Measurements from ENCODE around the gene ITPKB.
"Not testable (repeated sequence)": the region's sequence is repeated elsewhere in the genome, so short reads cannot be mapped to it uniquely, and the experiment has no call there.

Gene ITPKB

DNA sequence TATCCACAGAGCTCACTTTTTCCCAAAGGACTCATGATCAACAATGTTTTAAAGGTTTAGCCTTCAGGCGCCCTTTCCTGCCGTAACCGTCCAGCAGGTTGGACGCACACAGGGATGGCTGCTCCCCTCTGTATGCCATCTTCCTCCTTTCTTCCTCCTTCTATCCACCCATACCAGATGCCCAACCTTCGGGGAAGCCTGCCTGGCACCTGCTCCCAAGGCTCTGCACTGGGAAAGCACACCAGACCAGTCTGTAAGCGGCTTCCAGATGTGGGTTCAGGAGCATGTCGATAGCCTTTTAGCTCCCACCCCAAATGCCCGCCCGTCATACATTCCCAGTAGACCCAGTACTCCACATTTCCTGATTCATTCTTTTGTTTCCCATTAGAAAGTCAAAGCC, 137.6 kb downstream of the ITPKB start:
- H3K4me3 ChIP-seq (ENCODE audit: low read depth, low read length) = no peak overlapping the region
- DNase-seq (ENCODE audit: low read depth) = no peak

DNA sequence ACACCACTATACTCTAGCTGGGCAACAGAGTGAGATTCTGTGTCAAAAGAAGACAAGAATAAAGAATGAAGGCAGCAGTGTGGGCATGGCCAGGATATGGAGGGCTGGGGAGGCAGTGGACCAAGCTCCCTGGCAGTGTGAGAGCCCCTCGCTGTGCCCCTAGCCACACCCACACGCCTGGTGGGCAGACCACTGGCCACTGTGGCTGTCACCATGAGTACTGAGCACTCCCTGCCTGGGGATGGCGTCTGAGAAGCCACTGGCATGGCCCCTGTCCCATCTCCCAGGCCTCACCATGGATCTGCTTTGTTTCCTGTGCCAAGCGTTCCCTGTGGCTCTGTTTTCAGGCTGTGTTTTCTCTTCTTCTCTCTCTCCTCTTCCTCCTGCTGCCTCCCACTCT, 138.8 kb downstream of the ITPKB start:
- no peak for DNase-seq (ENCODE audit: low read depth)
- H3K4me3 ChIP-seq (ENCODE audit: low read depth, low read length) = no peak overlapping the region

DNA sequence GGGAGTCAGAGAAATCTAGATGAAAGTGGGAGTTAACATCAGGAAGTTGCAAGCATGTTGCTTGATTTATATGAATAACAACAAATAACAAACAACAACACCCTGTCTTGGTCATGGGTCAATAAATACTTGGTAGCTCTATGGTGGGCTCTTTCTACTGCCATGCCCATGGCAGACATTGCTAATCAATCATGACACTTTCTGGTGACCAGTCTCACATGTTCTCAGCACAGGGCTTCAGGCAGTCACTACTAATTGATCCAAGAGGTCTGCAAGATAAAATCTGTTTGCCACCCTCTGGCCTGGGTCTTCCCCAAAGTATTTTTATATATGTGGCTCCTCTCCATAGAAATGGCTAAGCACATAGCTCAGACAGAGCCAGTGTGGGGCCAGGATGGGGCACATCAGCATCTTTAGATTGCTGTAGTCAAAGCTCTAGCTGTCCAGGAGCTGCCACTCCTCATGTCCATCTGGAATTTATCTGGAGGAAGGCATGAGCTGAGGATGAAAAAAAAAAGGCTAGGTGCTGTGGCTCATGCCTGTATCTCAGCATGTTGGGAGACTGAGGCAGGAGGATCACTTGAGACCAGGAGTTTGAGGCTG, 139.3 kb downstream of the ITPKB start:
- no peak for DNase-seq (ENCODE audit: low read depth)
- no peak overlapping the region for H3K4me3 ChIP-seq (ENCODE audit: low read depth, low read length)

DNA sequence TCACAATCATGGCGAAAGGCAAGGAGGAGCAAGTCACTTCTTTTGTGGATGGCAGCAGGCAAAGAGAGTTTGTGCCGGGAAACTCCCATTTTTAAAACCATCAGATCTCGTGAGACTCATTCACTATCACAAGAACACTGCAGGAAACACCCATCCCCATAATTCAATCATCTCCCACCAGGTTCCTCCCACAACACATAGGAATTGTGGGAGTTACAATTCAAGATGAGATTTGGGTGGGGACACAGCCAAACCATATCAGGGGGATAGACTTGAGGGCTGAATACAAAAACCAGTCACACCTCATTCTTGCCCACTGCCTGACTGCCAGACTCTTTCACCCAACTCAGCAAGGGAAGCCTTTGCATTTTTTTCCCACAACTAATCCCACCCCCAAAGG, 140.1 kb downstream of the ITPKB start:
- not testable (repeated sequence) for H3K4me3 ChIP-seq (ENCODE audit: low read depth, low read length); DNase-seq (ENCODE audit: low read depth)

DNA sequence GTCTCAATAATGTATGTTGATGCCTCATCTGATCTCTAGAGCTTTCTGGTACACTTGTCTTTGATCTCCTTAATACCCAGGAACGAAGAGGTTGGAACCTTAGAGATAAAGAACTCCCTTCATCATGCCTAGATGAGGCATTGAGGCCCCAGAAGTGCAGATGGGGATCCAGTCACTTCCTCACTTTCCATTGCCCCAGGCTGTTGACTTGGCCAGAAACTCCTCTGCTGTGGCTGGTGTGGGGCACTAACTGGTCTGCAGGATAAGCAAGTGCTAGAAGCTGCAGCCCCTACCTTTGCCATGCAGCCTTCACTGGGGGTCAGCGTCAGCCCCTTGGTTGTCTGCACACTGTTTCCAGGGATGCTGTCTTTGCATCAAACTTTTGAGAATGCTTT, 140.6 kb downstream of the ITPKB start:
- no peak for DNase-seq (ENCODE audit: low read depth)

DNA sequence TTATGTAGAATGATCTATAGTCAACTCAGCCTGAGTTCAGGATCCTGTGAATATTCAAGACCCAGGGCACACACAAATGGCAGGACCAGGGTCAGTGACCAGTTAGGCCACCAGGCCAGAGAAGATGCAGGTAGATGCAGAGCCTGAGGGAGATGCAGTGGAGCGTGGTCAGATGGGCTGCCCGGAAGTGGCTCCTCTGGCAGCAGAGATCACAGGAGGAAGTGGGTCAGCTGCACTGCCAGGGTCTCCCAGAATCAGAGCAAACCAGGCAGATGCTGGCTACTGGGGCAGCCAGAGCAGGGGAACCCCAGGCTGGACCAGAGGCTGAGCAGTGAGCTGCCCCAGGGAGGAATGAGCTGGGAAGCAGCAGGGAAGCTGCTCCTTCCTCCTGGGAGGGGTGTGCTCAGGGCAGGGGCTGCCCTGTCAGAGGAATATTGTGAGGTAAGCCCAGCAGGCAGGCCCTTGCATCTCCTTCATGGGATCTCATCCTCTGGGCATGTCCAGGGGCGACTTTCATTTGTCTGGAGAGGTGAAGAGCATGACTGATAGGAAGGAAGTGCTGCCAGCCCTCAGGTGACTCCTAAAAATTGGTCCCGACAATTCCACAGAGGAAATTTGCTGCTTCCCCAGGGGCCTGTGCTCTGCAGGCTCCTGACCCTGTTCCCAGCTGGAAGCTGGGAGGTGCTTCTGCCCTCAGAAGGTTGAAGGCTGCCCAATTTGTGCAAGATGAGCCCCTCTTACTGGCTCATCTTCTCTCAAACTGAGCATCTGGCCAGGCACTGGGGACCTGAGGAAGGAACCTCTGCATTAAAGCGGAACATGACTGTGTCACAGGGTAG, 141.2 kb downstream of the ITPKB start:
- no peak for DNase-seq (ENCODE audit: low read depth)
- H3K4me3 ChIP-seq (ENCODE audit: low read depth, low read length) = no peak overlapping the region

More for the DNA sequence above, 140.6 kb downstream of the ITPKB start:
- H3K4me3 ChIP-seq (ENCODE audit: low read depth, low read length) = no peak overlapping the region

DNA sequence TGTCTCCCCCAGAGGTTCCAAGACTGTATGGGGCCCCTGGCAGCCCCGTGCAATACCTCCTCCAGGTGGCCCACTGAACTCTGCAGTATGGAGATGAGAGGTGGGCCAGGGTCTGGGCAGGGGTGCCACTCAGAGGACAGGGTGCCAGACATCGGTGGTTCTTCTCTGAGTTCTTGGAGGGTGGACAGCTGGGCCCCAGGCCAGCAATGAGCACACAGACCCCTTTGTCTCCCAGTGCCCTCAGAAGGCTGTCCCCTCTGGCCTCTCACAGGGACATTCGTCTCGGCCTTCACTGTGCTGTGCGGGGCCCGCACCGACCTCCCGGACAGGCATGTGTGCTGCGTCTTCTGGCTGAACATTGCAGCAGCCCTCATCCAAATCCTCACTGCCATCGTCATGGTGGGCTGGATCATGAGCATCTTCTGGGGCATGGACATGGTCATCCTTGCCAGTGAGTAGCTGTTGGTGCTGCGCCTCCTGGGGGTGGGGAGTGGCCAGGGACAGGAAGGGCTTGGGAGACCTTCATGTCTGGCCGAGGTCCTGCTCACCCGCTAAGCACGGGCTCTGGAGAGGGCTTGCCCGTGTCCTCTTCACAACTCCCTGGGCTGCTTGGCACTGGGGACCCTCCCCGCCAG, 142.4 kb downstream of the ITPKB start:
- no peak for DNase-seq (ENCODE audit: low read depth)
- no peak overlapping the region for H3K4me3 ChIP-seq (ENCODE audit: low read depth, low read length)

DNA sequence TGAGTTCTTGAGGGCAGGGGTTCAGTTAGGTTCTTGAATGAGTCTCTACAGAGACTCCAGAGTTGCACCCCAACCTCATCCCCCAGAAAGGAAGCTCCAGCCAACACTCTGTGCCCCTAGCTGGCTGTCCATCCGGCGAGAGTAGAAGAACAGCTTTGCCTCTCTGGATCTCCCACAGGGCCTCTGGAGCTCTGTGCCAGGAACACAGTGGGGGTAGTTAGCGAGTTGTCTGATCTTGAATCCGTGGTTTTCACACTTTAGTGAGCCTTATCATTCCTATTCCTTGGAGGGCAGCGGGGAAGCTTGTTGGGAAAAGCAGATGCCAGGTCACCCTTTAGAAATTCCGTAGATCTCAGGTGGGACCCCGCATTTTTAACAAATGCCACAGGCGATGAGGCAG, 145.5 kb downstream of the ITPKB start:
- no peak for DNase-seq (ENCODE audit: low read depth)
- H3K4me3 ChIP-seq (ENCODE audit: low read depth, low read length) = no peak overlapping the region

DNA sequence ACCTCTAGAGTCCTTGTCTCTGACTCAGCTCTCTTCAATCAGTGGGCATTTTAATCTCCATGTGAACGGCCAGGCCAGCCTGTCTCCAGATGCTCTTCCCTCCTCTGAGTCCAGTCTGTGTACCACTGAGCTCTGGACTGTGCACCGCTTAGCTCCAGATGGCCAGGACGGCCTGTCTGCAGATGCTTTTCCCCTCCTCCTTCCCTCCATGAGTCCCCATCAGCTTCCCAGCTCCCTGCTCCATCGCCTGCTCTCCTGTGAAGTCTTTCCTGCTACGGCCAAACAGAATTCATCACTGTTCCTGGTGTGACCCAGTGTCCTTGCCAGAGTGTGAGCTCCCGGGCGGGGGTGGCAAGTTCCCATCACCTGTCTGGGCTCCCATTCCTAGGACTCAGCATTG, 148.5 kb downstream of the ITPKB start:
- no peak overlapping the region for H3K4me3 ChIP-seq (ENCODE audit: low read depth, low read length)
- DNase-seq (ENCODE audit: low read depth) = no peak

DNA sequence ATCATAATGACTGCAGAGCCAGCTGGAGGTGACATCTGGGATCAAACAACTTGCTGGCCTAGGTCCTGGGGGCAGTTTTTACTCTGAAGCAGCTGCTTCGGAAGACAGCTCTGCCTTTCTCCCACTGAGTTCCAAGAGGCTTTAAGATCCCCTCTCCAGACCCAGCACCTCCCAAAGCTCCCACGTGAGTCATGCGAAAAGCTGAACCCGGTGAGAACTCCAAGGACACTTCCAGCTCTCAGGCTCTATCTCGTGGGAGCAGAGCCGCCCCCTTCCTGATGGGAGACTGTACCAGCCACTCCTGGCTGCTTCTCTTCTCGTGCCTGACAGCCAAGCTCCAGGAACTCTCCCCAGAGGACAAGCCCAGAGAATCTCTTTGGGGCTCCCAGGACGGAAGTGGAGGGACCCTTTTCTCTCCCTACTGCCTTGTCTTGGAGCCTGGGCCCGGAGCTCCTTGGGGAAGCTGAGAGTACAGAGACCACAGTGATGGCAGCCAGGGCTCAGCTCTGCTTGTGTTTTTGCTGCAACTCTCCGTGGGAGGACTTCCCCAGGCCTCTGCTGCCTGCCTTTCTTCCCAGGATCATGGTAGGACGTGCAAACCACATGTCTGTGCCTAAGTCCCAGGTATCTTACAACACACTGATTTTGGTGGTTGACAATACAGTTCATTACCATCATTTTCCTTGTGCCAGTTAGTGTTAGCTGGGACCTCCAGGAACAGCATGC, 149.9 kb downstream of the ITPKB start:
- H3K4me3 ChIP-seq (ENCODE audit: low read depth, low read length) = no peak overlapping the region
- no peak for DNase-seq (ENCODE audit: low read depth)

DNA sequence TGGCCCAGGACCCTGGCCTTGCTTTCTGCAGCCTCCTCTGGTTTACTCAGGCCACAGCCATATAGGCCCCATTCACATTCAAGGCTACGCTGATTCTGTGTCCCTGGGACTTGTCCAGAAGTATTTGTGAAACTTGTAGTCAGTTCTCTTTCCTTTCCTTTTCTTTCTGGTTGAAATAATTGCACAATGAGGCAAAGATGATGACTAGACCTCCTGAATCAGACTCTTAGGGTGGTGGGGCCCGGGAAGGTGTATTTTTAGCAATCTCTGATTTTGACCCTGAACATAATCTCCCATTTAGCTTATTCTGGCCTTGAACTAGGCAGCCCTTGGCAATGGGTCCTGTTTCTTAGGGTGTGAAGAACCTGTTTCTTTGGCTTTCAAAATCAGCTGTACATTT, 150.6 kb downstream of the ITPKB start:
- no peak for DNase-seq (ENCODE audit: low read depth)
- no peak overlapping the region for H3K4me3 ChIP-seq (ENCODE audit: low read depth, low read length)

DNA sequence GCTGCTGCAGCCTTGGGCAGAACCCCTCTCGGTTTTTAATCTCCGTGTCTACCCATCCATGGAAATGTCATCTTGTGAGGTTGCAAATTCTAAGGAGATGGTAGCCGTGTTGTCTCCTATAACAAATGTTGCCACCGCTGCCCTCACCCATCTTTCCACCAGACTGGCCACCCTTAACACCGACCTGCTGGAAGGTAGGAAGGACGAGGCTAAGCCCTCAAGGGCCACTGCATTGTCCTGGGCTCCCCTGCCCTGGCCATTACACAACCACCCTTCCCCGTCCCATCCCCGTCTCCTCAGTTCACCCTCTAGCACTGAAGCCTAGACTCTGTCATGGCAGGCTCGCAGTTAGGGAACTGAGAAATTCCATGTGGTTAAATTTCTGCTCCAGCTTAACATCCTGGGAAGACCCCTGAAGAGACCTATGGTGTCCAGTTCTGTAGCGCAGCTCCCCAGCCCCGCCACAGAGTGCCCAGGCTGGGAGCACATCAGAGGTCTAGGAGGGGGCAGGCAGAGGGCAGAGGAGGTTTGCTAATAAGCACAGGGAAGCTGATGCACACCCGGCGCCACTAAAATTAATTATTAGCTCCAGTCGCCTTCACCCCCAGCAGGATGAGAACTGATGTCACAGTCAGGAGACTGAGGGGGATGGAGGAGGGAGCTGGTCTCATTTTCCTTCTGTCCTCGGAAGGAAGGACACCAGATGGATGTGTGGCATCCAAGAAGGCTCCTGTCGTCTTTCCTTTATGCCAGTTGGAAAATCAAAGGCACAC, 152.2 kb downstream of the ITPKB start:
- no peak overlapping the region for H3K4me3 ChIP-seq (ENCODE audit: low read depth, low read length)
- no peak for DNase-seq (ENCODE audit: low read depth)

DNA sequence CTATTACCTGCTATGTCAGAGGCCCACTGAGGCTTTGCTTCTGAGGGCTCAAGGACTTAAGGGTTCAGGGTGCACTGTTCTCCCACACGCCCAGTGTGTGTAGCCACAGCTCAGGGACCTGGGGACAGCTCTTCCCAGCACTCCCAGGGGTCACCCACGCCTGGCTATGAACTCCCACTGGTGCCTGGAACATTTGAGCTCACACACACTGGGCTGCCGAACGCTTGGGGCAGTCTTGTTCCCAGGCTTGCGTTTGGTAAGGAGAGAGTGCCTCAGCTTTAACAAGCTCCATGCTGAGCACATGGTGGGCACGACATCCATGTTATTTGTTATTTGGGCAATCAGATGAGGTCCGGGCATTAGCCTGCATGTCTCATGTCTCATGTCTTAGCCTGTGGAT, 153.0 kb downstream of the ITPKB start:
- no peak for DNase-seq (ENCODE audit: low read depth)
- H3K4me3 ChIP-seq (ENCODE audit: low read depth, low read length) = no peak overlapping the region

DNA sequence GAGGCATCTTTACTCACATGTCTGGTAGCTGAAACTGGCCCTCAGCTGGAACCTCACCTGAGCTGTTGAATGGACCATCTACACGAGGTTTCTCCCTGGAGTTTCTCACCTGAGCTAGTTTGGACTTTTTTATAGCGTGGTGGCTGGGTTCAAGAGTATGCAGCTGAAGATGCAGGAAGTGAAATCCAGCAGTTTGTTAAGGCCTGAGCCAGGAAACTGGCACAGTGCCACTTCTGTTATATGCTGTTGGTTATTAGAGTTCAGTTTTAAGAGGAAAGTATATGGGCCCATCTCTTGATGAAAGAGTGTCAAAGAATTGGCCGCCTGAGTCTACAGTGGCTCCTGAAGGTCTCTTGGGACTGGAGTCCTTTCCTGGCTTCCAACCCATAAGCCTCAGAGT, 154.9 kb downstream of the ITPKB start:
- no peak overlapping the region for H3K4me3 ChIP-seq (ENCODE audit: low read depth, low read length)
- no peak for DNase-seq (ENCODE audit: low read depth)

DNA sequence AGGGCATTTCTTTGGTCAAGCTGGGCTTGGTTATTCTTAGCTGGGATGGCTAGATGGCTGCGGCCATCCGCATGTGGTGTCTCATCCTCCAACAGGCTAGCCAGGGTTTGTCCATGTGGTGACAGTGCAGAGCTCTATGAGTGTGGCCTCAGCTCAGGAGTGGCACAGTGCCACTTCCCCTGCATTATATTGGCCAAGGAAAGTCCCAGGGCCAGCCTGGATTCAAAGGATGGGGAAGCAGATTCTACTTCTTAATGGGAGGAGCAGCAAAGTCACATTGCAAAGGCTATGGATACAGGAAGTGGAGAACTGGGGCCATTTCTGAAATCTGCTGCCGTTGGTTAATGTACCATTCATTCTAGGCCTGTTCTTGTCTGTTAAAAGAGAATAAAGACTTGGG, 156.1 kb downstream of the ITPKB start:
- H3K4me3 ChIP-seq (ENCODE audit: low read depth, low read length) = no peak overlapping the region
- no peak for DNase-seq (ENCODE audit: low read depth)
